ENCODE results near the gene NDUFB2.
A peak's percentile ranks its signal among the peaks of the same experiment; 100 is the strongest.
"Not testable (repeated sequence)": the region's sequence is repeated elsewhere in the genome, so short reads cannot be mapped to it uniquely, and the experiment has no call there.

Gene NDUFB2

DNA sequence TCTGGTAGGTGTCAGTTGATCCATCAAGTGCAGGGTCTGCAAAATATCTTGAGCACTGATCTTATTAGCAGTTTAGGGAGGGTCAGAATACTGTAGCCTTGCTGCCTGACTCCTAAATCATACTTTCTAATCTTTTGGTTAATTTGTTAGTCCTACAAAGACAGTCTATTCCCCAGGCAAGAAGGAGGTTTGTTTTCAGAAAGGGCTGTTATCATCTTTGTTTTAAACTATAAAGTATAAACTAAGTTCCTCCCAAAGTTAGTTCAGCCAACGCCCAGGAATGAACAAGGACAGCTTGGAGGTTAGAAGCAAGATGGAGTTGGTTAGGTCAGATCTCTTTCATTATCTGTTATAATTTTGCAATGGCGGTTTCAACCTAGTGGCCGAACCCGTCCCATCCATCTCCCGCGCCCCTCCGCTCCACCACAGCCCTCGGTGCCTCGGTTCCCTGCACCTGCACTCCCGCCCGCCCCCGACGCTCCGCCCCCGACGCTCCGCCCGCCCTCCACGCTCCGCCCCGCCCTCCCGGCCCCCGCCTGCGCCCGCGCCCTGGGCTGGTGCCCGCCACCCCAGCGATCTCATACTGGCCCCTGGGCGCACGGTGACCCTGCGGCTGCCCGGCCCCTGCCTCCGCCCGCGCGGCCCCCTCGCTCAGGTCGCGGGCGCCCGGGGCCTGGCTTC, 24.0 kb upstream of the NDUFB2 start, which contains the start of gene ADCK2:
ADCK2 (plus strand) TSS at position 564 of the 681 bp plus-strand sequence. CDS start 386 bp downstream, outside the sequence.
- peak; percentile 59 for DNase-seq (ENCODE audit: low spot score)

DNA sequence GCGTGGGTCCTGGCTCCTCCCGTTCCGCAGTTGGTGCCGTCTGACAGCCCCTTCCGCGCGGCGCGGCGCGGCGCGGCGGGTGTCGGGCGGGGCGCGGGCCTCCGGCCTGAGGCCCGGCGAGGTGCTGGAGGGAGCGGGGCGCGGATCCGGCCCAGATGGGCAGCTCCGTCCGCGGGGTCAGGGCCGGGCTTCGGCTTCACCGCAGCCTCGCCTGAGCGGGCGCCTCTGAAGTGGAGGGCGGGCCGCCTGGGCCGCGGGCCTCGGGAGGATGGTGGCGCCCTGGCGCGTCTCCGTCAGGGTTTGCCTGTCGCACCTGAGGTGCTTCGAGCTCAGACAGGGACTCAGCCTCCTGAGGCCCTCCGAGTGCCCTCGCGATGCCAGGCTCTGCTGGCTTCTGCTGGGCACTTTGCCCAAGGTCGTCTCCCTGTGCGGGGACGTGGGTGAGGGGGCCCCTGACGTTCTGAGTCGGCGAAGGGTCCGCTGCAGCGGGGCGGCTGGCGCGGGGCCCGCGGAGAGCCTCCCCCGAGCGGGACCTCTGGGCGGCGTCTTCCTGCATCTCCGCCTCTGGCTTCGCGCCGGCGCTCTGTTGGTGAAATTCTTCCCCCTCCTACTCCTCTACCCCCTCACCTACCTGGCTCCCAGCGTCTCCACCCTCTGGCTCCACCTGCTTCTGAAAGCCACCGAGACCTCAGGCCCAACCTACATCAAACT, 23.3 kb upstream of the NDUFB2 start:
- peak; percentile 64 for DNase-seq (ENCODE audit: low spot score)

DNA sequence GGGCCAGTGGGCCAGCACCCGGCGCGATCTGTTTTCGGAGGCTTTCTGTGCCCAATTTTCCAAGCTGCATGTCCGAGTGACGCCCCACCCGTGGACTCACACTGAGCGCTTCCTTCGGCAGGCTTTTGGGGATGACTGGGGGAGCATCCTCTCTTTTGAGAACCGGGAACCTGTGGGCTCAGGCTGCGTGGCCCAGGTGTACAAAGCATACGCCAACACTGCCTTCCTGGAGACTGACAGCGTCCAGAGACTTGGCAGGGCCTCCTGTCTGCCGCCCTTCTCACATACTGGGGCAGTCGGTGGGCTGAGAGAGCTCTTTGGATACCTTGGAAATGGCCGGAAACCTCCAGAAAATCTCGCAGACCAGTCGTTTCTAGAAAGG, 22.7 kb upstream of the NDUFB2 start:
- no peak for DNase-seq (ENCODE audit: low spot score)

DNA sequence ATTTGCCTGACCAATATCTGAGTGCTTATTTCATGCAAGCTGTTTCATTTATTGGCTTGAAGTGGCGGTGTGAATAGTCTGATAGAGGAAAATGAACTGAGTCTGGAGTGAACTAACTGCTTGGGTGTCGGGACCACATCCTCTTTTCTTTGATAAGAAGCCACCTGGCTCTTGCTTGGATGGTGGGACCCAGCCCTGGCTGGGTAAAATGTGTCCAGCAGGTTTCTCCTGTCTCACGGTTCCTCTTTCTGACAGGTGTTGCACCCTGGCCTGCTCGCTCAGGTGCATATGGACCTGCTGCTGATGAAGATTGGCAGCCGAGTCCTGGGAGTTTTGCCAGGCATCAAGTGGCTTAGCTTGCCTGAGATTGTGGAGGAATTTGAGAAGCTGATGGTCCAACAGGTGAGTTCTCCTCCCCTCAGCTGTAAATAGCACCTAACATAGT, 22.1 kb upstream of the NDUFB2 start:
- no peak for DNase-seq (ENCODE audit: low spot score)

DNA sequence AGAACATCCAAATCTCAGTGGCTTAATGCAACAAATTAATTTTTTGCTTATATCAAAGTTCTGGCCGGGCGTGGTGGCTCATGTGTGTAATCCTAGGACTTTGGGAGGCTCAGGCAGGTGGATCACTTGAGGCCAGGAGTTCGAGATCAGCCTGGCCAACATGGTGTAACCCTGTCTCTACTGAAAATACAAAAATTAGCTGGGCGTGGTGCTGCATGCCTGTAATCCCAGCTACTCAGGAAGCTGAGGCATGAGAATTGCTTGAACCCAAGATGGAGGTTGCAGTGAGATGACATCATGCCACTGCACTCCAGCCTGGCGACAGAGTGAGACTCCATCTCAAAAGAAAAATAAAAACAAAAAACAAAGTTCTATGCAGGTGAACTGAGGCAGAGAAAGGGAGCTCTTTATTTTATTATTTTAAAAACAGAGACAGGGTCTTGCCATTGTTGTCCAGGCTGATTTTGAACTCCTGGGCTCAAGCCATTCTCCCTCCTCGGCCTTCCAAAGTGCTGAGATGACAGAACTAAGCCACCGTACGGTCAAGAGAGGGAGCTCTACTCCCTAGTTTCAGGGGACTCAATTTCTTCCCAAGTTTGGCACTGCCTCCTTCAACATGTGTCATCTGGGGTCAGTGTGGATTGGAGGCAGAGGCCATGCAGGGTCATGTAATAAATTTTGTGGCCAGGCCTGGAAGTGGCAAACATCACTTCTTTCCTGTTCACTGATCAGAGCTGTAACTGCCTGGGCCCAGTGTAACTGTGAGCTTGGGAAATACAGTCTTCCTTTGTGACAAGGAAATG, 21.4 kb upstream of the NDUFB2 start:
- DNase-seq (ENCODE audit: low spot score): peak; percentile 83

DNA sequence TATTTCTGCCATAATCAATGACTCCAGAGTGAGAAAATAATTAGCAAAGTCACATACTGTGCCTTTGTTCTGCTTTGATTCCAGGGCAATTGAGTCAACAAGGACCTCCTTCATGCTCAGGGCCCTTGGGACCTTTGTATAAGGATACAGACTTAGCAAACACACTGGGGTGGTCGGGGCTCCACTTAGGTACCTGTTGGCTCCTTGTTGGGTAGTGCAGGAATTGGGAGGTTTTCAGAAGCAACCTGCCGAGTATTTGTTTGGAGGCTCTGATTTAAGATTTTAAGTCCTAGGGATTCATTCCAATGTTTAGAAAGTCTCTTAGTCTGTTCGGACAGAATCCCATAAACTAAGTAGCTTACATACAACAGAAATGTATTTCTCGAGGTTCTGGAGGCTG, 20.8 kb upstream of the NDUFB2 start:
- DNase-seq (ENCODE audit: low spot score): no peak

DNA sequence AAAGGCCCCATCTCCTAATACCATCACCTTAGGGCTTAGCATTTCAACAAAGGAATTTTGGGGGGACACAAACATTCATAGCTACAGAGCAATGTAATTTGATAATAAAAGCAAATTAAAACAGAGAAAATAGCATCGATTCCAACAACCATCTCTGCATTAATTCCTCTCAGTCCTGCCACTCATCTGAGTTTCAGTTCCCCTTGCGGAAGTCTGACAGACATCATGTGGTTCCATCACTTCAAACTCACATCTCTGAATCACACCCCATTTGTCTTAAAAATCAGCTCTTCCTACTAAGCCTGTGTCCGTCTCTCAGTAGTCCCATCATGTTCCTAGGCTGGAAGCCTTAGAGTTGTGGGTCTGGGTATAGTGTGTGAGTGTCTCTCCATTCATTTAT, 20.2 kb upstream of the NDUFB2 start:
- DNase-seq (ENCODE audit: low spot score): no peak

DNA sequence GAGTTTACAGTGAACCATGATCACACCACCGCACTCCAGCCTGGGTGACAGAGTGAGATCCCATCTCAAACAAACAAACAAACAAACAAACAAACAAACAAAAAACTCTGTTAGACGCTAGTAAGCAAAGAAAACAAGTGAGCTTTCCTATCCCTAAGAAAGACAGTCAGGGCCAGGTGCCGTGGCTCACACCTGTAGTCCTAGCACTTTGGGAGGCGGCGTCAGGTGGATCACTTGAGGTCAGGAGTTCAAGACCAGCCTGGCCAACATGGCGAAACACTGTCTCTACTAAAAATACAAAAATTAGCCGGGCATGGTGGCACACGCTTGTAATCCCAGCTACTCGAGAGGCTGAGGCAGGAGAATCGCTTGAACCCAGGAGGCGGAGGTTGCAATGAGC, 19.6 kb upstream of the NDUFB2 start:
- not testable (repeated sequence) for DNase-seq (ENCODE audit: low spot score)

DNA sequence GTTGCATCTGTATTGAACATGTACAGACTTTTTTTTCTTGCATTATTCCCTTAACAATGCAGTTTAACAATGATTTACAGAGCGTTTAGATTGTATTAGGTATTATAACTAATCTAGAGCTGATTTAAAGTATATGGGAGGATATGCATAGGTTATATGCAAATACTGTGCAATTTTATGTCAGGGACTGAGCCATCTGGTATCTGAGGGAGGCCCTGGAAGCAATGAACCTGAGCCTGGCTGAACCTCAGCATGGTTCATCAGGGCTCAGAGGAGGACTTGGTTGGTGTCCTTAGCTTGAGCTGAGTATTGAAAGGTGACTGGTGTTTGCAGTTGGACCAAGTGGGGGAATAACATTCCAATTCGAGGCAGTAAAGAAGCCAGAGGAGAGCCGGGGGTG, 19.0 kb upstream of the NDUFB2 start:
- no peak for DNase-seq (ENCODE audit: low spot score)

DNA sequence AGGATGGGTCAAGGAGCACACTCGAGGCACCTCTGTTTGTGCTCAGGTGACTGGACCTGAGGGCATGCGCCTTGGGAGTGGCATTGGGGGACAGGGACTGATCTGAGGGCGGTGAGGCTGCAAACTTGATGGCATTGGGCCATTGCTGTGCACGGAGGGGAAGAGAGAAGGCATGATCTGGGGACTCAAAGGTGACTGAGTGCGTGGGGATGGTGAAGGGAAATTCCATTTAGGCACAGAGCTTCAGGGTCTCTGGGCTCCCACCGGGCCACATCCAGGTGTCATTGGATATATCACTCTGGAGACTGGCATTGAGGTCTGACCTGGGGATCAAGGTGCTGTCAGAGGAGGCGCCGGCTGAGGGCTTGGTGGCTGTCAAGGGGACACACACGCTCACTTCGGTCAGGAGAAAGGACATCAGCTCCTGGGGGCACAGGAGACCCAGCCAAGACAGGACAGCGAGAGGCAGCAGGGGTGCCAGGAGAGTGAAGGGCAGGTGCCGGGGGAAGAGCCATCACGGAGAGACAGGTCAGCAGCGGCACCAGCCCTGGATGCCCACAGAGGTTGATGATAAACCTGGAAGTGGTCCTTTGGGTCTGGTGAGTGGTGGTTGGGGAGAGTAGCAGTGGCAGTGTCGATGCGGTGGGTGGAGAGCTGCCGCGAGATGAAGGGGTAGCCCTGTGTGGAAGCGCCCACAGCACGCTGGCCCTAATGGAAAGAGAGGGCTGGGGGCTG, 18.3 kb upstream of the NDUFB2 start:
- DNase-seq (ENCODE audit: low spot score): no peak

DNA sequence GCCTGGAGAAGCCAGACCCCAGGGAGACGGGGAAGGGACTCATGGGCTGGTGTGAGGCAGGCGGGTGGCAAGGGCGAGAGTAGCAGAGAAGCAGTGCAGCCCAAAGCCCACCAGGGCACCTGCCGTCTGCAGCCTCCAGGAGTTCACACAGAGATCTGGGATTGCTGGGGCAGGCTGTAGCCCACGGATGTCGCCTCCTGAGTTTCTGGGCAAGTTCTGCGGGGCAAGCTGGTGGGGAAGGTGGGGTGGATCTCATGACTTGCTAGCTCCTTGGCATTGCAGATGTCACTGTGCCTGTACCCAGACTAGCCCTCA, 17.7 kb upstream of the NDUFB2 start:
- DNase-seq (ENCODE audit: low spot score): no peak

DNA sequence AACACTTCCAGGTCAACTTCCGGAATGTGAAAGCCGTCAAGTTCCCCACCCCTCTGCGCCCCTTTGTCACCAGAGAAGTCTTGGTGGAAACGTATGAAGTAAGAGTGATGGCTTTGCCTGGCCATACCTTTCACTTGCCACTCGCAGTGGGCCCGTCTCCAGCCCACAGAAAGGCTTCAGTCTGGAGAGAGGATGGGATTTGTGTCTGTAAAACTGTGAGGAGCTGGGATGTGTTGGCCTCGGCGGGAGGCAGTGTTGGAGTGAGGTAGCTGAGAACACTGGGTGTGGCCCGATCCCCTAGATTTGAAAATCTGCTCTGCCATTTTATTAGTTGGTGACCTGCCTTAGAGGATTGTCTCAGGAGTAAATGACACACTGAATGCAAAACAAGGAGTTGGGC, 17.3 kb upstream of the NDUFB2 start:
- no peak for DNase-seq (ENCODE audit: low spot score)

DNA sequence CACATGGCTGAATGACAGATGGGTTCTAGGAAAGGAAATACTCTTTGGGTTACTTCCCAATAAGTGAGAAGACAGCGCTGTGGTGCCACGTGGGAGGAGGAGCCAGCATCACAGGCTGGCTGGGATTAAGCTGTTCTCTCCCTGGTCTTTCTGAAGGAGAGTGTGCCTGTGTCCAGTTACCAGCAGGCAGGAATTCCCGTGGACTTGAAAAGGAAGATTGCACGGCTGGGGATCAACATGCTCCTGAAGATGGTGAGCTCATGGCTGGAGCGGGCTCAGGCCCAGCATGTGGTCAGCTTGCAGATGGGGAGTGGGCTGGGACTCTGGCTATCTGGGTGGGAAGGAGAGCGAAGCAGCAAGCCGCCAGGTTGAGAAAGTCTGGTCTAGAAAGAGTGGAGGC, 15.6 kb upstream of the NDUFB2 start:
- DNase-seq (ENCODE audit: low spot score): no peak

DNA sequence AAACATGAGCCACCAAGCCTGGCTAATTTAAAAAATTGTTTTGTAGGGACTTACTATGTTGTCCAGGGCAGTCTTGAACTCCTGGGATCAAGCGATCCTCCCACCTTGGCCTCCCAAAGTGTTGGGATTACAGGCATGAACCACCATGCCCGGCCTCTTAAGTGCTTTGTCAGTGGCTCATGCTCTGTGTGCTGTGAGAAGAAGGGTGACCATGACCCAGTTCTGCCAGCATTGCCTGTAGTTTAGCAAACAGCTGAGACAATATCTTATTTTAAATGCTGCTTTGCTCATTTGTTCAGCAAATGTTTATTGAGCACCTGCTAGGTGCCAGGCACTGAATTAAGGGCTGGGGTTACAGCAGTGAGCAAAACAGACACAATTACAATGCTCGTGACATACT, 14.7 kb upstream of the NDUFB2 start:
- DNase-seq (ENCODE audit: low spot score): no peak

DNA sequence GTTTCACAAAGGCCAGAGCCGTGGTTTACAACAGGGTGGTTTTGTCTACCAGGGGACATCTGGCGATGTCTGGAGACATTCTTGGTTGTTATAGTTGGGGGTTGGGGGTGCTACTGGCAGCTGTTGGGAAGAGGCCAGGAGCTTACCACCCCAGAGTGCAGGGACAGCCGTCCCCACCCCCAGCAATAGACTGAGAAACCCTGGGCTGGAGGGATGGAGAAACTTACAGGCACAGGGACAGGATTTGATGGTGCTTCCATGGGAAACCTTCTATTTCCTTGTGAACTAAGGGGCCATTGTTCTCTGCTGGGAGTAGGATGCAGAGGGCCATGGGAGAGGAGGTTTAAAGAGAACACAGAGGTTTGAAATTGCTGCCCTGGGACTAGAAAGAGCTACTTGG, 12.9 kb upstream of the NDUFB2 start:
- DNase-seq (ENCODE audit: low spot score): no peak

DNA sequence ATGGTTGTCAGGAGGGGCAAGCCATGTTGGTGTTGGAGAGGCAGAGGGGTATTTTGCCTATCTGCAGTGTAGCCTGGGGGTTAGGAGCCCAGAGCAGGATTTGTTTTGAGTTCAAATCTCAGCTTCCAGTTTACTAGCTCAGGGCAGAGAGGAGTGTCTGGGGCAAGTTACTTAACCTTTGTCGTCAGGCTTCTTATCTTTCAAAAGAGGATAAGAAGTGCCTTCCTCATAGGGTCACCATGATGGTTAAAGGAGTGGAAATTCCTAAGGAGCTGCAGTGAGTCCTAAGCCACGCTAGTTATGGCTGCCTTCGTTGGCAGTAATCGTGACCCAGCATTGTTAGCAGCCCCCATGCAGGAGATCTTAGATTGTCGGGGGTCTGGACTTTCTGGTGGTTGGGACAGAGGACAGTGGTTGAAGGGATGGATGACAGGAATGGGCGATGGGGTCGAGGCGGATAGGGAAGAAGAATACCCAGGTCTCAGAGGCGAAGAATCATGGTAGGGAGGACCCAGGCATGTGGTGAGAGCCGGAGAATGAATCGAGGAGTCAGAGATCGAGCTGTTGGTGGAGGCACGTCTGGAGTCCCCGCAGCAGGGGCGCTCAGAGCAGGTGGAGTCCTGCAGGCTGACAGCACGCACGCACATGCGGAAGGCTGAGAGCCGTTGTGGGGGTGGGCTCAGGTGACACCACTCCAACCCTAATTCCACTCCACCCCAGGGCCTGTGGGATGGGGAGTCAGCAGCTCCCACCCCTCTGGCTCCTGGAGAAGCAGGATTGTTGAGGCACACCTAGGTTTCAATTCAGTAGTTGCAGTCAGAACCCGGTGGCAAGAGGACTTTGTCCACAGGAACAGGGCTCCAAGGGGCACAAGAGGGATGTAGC, 12.2 kb upstream of the NDUFB2 start:
- DNase-seq (ENCODE audit: low spot score): no peak

DNA sequence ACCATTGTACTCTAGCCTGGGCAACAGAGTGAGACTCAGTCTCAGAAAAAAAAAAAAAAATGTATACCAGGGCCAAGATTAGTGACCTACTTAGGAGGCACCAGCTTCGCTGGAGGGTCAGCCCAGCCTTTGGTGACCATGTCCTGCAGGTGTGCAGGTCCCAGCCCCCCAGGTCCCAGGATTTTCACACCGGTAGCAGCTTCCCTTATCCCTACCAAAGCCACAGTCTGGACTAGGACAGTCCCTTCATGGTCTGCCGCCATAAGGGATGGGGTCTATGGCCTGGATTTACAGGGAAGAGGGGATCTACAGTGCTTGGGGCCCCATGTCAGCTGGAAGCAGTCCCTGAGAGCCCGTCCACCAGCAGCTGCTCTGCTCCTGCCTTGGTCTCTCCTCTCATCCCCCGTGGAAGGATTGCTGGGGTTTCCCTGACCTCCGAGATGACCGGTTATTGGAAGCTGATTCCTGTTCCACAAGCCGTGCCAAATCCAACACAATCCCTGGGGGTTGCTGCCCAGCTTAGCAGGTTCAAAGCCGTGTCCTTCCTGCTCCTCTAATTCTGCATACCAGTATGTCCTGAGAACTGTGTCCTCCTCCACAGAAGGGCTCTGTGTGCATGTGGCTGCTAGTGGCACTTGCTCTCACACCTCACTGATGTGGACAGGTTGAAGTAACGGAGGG, 11.0 kb upstream of the NDUFB2 start:
- DNase-seq (ENCODE audit: low spot score): no peak

DNA sequence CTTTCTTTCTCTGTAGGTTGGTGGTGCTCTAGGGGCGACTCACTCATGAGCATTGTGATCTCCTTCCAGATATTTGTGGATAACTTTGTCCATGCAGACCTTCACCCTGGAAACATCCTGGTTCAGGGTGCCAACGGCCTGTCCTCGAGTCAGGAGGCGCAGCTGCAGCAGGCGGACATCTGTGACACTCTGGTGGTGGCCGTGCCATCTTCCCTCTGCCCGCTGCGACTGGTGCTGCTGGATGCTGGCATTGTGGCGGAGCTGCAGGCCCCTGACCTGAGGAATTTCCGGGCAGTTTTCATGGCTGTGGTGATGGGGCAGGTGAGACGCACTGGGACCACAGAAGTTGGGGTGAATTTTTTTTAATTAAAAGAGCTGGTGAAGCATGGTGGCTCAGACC, 9.6 kb upstream of the NDUFB2 start:
- no peak for DNase-seq (ENCODE audit: low spot score)

DNA sequence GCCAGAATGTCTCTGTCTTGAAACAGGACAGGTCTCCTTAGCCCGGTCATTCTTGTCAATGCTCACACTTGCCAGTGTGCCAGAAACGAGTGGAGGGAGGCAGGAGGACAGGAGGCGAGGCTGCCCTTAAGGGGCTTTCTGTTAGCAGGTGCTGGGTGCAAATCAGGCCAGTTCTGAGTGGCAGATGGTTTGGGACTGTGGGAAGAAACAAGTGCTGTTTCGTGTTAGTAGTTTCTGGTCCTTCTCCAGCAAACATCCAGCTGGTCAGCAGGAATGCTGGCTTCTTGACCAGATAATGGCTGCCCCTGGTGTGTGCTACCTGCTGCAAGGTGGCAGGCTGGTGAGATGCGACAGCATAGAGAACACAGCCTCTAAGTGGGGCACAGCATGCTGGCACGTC, 8.2 kb upstream of the NDUFB2 start:
- DNase-seq (ENCODE audit: low spot score): no peak

DNA sequence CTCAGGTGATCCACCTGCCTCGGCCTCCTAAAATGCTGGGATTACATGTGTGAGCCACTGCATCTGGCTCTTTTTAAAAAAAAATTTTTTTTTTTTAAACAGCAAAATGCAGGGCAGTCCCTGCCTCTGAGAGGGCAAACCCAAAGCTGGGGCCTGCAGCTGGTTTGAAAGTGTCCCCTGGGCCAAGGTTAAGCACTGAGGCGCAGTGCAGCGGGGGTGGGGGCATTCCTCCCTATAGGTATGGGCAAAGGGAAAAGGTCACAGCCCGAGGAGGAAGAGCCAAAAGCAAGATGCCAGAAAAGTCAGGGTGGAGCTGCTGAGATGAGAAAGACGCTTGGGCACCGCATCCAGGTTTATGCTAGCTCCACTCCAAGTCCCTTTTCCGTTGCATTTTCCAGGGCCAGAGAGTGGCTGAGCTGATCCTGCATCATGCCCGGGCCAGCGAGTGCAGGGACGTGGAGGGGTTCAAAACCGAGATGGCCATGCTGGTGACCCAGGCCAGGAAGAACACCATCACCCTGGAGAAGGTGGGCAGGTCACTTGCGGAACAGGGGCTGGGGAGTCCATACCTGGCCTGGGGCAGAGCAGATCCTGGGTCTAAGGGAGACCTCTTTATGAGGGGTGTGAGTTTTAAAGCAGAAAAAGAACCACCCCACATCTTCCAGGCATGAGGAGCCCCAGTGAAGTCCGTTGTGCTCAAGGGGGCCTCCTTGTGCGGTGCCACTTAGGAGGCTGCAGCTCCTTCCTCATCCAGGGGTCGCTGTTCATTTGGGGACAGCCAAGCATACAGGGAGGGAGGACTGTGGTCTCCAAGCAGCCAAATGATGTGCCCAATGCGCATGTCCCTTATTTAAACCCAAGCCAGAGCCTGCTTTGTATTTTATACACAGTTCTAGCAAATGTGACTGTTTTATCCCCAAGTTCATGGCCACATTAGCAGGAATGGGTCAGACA, 7.0 kb upstream of the NDUFB2 start:
- no peak for DNase-seq (ENCODE audit: low spot score)
